ENCODE measurements around the gene ARHGEF12. TPM values are rescaled to one million over a fixed set of nuclear protein-coding genes. Genes with fewer than 3 reads are reported as not detected.

Gene ARHGEF12
- total RNA-seq, 1 experiment from 2014 or later, result 132 TPM

DNA sequence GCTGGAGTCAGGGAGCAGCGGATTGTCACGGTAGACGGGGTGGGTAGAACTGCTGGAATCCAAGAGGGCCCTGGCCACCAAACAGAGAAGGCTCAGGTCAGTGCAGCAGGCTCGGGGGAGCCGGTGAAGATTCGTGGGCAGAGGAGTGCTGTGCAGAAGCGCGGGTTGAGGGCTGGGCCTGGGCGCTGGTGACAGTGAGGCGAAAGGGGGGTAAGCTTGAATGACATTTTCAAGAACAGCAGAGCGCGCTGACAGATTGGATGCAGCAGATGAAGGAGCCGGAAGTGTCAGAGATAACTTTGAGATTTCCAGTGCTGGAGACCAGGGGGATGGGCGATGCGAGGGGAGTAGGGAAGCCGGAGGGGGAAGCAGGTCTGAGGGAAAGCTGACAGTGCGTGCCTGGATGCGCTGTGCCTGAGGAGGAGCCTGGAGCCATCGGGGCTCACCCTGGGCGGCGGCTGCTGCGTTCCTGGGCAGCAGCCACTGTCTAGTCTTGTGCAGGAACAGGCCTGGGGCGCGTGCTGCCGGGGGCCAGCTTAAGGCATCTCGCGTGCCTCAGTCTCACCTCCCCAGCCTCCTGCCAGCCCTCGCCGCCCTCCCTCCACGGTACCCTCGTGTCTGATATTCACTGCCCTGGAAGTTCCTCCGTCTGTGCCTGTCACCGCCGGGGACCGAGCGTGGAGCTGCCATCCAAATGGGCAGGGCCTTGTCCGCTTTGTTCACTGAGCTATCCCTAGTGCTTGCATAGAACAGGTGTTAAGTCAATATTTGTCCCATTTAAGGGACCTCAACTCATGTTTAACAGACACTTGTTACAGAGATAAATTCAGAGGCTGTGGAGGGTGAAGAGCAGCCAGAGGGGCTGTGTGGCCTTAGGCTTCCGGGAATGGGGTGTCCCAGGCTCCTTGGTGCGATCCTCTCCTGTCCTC, 180.5 kb downstream of the ARHGEF12 start:
- BruUV-seq (replicated peaks), result no TSS peak
- Histone ChIP-seq H3K4me3 (ENCODE audit: low read depth, low read length, poor library complexity, severe bottlenecking) (no peak overlapping the region), H3K27me3 (replicated peaks; ENCODE audit: insufficient read depth, low read depth, low read length, poor library complexity) (peaks cover 27% of the 10 kb centered on the region), H3K4me1 (ENCODE audit: insufficient read depth, low read length, poor library complexity, severe bottlenecking) (no peaks in the 10 kb centered on the region), H3K36me3 (ENCODE audit: insufficient read depth, low read length, poor library complexity, severe bottlenecking) (no peaks in the 10 kb centered on the region), H3K27ac (ENCODE audit: low read depth, low read length, poor library complexity, severe bottlenecking) (no peak overlapping the region), H3K9me3 (ENCODE audit: low read depth, low read length, poor library complexity, severe bottlenecking) (no peaks in the 10 kb centered on the region)
- intact Hi-C loops (cut with micrococcal nuclease; ENCODE audit: unreplicated experiment), result no loop called here
- DNase-seq (ENCODE audit: low spot score), result no peak
- ChIA-PET POLR2A (ENCODE audit: low non-redundant PET) (no interaction called here), CTCF (no interaction called here)
- TF ChIP-seq EZH2 (IDR thresholded peaks at IDR 0.05; ENCODE audit: borderline replicate concordance, low read depth, low read length, poor library complexity, severe bottlenecking), result no peak
- TF ChIP-seq, protein P1, sequence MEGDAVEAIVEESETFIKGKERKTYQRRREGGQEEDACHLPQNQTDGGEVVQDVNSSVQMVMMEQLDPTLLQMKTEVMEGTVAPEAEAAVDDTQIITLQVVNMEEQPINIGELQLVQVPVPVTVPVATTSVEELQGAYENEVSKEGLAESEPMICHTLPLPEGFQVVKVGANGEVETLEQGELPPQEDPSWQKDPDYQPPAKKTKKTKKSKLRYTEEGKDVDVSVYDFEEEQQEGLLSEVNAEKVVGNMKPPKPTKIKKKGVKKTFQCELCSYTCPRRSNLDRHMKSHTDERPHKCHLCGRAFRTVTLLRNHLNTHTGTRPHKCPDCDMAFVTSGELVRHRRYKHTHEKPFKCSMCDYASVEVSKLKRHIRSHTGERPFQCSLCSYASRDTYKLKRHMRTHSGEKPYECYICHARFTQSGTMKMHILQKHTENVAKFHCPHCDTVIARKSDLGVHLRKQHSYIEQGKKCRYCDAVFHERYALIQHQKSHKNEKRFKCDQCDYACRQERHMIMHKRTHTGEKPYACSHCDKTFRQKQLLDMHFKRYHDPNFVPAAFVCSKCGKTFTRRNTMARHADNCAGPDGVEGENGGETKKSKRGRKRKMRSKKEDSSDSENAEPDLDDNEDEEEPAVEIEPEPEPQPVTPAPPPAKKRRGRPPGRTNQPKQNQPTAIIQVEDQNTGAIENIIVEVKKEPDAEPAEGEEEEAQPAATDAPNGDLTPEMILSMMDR (conservative IDR thresholded peaks at IDR 0.05; ENCODE audit: low read depth, low read length), result no peak

DNA sequence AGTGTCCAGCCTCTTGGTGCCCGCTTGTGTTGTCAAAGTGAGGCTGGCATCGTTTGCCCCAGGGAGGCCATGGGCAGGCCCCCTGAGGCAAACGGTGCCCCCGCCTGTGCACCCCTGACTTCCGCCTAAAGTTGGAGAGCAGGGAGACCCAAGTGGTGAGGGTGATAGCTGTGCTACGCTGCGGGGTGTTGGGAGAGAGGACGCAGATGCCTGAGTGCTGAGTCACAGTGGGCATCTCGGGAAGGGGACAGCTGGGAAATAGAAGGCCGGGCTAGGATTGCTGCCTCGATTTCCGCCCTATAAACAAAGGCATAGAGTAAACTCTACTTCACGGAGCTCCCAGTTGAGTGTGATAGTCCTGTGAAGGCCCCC, 181.2 kb downstream of the ARHGEF12 start:
- Histone ChIP-seq H3K36me3 (ENCODE audit: insufficient read depth, low read length, poor library complexity, severe bottlenecking) (no peaks in the 10 kb centered on the region), H3K27ac (ENCODE audit: low read depth, low read length, poor library complexity, severe bottlenecking) (no peak overlapping the region)
- intact Hi-C loops (cut with micrococcal nuclease; ENCODE audit: unreplicated experiment), result no loop called here

DNA sequence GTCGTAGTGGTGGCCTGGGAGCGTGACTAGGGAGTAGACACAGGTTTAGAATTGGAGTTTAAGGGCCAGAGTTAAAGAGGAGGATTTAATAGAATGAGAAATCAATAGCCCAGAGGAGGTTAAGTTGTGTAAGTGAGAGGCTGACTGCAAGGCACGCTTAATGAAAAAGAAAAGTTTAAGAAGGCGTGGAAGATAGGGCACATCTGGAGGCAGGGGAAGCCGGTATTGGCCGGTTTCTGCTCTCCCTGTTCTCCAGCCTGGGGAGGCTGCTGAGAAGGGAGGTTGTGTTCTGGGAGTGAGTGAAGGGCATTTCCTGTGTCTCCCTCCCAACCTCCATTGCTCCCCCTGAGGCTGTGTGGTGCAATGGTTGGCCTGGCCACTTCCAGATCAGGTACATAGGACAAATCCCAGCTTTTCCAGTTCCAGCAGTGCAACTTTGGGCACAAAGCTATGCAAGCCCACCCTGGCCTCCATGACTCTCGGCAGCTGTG, 181.6 kb downstream of the ARHGEF12 start:
- no TSS peak for BruUV-seq (replicated peaks)
- H3K27ac ChIP-seq (ENCODE audit: low read depth, low read length, poor library complexity, severe bottlenecking), result no peak overlapping the region
- DNase-seq (ENCODE audit: low spot score), result no peak
- H3K9me3 ChIP-seq (ENCODE audit: low read depth, low read length, poor library complexity, severe bottlenecking), result no peaks in the 10 kb centered on the region
- CTCF ChIA-PET, result no interaction called here
- POLR2A ChIA-PET (ENCODE audit: low non-redundant PET), result interaction anchor here (0.6 kb wide), 1 partner anchor 10 kb away, joined by 5 read pairs; no protein-coding TSS in a partner anchor
- H3K27me3 ChIP-seq (replicated peaks; ENCODE audit: insufficient read depth, low read depth, low read length, poor library complexity), result peaks cover 20% of the 10 kb centered on the region
- no peaks in the 10 kb centered on the region for H3K36me3 ChIP-seq (ENCODE audit: insufficient read depth, low read length, poor library complexity, severe bottlenecking)
- intact Hi-C loops (cut with micrococcal nuclease; ENCODE audit: unreplicated experiment), result no loop called here
- TF ChIP-seq, protein P1 (conservative IDR thresholded peaks at IDR 0.05; ENCODE audit: low read depth, low read length), result no peak
- no peak for TF ChIP-seq EZH2 (IDR thresholded peaks at IDR 0.05; ENCODE audit: borderline replicate concordance, low read depth, low read length, poor library complexity, severe bottlenecking)
- H3K4me1 ChIP-seq (ENCODE audit: insufficient read depth, low read length, poor library complexity, severe bottlenecking), result no peaks in the 10 kb centered on the region
- H3K4me3 ChIP-seq (ENCODE audit: low read depth, low read length, poor library complexity, severe bottlenecking), result no peak overlapping the region

More for the DNA sequence above, 181.2 kb downstream of the ARHGEF12 start:
- ChIA-PET POLR2A (ENCODE audit: low non-redundant PET) (no interaction called here), CTCF (no interaction called here)
- no peaks in the 10 kb centered on the region for H3K4me1 ChIP-seq (ENCODE audit: insufficient read depth, low read length, poor library complexity, severe bottlenecking)
- BruUV-seq (replicated peaks), result no TSS peak
- no peak overlapping the region for H3K4me3 ChIP-seq (ENCODE audit: low read depth, low read length, poor library complexity, severe bottlenecking)
- DNase-seq (ENCODE audit: low spot score), result no peak
- H3K9me3 ChIP-seq (ENCODE audit: low read depth, low read length, poor library complexity, severe bottlenecking), result no peaks in the 10 kb centered on the region
- H3K27me3 ChIP-seq (replicated peaks; ENCODE audit: insufficient read depth, low read depth, low read length, poor library complexity), result peaks cover 23% of the 10 kb centered on the region
- TF ChIP-seq EZH2 (IDR thresholded peaks at IDR 0.05; ENCODE audit: borderline replicate concordance, low read depth, low read length, poor library complexity, severe bottlenecking), result no peak
- TF ChIP-seq, protein P1 (conservative IDR thresholded peaks at IDR 0.05; ENCODE audit: low read depth, low read length), result no peak
